MCF 10A (cell line): ENCODE measurements around the gene OR2F1. TPM values are rescaled to one million over a fixed set of nuclear protein-coding genes. Genes with fewer than 3 reads are reported as not detected.

Source experiments
- BruUV-seq: library from RNA; stranded (reverse); fragments of 400-500 nt; replicated peaks from 2 replicates; lab custom pipeline; 2021; lab: Mats Ljungman, UMichigan
- CTCF ChIA-PET: fragments of 300-600 bp; sonication (Branson Sonifier 250); formaldehyde crosslinking; extraction: SDS; loops from one replicate; lab custom pipeline; 2021; ENCODE audit warnings: antibody characterized with exemption, inconsistent platforms; lab: Yijun Ruan, JAX
- POLR2A ChIA-PET: fragments of 300-600, 350-650 bp; sonication (Branson Sonifier 250); formaldehyde crosslinking; extraction: SDS; loops from one replicate; lab custom pipeline; 2020; ENCODE audit warnings: antibody characterized with exemption, inconsistent platforms; lab: Yijun Ruan, JAX
- DNase-seq: peaks from one replicate; pipeline ENCODE4 v3.0.0-alpha.2; 2018; ENCODE audit not compliant: unreplicated experiment
- H3K27ac Mint-ChIP-seq: one replicate; pipeline ENCODE4 v1.8.0; 2022; ENCODE audit warnings: mild to moderate bottlenecking, low read depth, mixed read lengths; ENCODE audit not compliant: unreplicated experiment
- H3K27me3 Mint-ChIP-seq: one replicate; pipeline ENCODE4 v1.8.0; 2022; ENCODE audit warnings: mixed read lengths; ENCODE audit not compliant: insufficient read depth, unreplicated experiment
- H3K36me3 Mint-ChIP-seq: one replicate; pipeline ENCODE4 v1.8.0; 2022; ENCODE audit warnings: mild to moderate bottlenecking, moderate library complexity, mixed read lengths; ENCODE audit not compliant: insufficient read depth, unreplicated experiment
- H3K4me1 Mint-ChIP-seq: one replicate; pipeline ENCODE4 v1.8.0; 2022; ENCODE audit warnings: mixed read lengths; ENCODE audit not compliant: insufficient read depth, unreplicated experiment
- H3K4me3 Mint-ChIP-seq: one replicate; pipeline ENCODE4 v1.8.0; 2022; ENCODE audit warnings: mild to moderate bottlenecking, moderate library complexity, mixed read lengths; ENCODE audit not compliant: unreplicated experiment
- H3K9me3 Mint-ChIP-seq: one replicate; pipeline ENCODE4 v1.8.0; 2022; ENCODE audit warnings: mixed read lengths; ENCODE audit not compliant: unreplicated experiment
- intact Hi-C: fragments of 100-400 bp; cut with micrococcal nuclease; formaldehyde crosslinking; loops from 2 replicates; pipeline ENCODE4 v1.14.1; 2022
- total RNA-seq: library from RNA; stranded (reverse); gene quantifications from 2 replicates; pipeline ENCODE4 v1.2.3, GENCODE V29; 2022
- TF ChIP-seq, protein P1 (sequence below): fragments of 200-600 bp; IDR thresholded peaks from one replicate; pipeline ENCODE4 v1.8.0; 2022; ENCODE audit warnings: antibody characterized with exemption, mild to moderate bottlenecking; ENCODE audit not compliant: unreplicated experiment

The OR2F1 gene
- total RNA-seq, 1 experiment from 2014 or later, result not detected

DNA sequence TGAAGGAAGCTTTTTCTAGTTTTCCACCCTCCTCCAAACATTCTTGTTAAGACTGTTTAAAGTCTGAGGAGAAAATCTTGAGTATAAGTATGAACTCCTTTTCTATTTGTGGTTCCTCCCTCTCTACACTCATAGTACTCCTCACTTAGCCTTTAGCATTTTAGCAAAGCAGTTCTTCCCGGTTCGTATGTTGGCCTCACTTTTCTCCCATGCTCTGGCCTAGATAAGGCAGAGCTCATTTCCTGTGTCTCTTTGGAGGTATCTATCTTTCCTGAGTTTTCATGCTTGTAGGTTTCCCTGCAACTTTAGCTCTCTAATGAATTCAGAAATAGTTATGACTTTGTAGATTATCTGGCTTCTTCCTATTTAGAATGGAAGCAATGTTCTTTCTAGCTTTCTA is 5.9 kb upstream of the OR2F1 start:
- no peak overlapping the region for H3K27ac Mint-ChIP-seq
- intact Hi-C loops, result no loop called here
- peaks cover 24% of the 10 kb centered on the region for H3K27me3 Mint-ChIP-seq
- H3K4me3 Mint-ChIP-seq, result no peak overlapping the region
- BruUV-seq, result no TSS peak
- POLR2A ChIA-PET, result no interaction called here
- H3K36me3 Mint-ChIP-seq, result no peaks in the 10 kb centered on the region
- CTCF ChIA-PET, result interaction anchor here (1.1 kb wide), 1 partner anchor 31 kb away, joined by 3 read pairs; no protein-coding TSS in a partner anchor
- no peak for DNase-seq
- H3K4me1 Mint-ChIP-seq, result no peaks in the 10 kb centered on the region
- TF ChIP-seq, protein P1, sequence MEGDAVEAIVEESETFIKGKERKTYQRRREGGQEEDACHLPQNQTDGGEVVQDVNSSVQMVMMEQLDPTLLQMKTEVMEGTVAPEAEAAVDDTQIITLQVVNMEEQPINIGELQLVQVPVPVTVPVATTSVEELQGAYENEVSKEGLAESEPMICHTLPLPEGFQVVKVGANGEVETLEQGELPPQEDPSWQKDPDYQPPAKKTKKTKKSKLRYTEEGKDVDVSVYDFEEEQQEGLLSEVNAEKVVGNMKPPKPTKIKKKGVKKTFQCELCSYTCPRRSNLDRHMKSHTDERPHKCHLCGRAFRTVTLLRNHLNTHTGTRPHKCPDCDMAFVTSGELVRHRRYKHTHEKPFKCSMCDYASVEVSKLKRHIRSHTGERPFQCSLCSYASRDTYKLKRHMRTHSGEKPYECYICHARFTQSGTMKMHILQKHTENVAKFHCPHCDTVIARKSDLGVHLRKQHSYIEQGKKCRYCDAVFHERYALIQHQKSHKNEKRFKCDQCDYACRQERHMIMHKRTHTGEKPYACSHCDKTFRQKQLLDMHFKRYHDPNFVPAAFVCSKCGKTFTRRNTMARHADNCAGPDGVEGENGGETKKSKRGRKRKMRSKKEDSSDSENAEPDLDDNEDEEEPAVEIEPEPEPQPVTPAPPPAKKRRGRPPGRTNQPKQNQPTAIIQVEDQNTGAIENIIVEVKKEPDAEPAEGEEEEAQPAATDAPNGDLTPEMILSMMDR, result no peak
- peaks cover 13% of the 10 kb centered on the region for H3K9me3 Mint-ChIP-seq

DNA sequence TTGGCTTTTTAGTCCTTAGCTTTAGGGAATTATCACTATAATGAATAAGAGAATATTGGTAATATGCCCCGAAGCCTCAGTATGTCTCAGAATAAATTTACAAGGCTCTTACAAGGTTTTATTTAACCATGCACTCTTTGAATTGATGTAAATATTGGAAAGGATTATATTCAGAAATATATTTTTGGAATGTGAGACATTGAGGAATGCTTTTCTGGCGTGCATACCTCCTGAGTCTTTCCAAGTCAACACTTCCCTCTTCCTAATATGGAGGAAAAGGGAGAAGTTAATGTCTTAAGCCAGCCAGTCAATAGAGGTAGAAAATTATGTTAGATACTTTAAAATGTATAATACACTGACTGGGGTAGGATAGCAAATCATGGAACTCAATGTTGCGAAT is 1.2 kb upstream of the OR2F1 start:
- TF ChIP-seq, protein P1, result no peak
- Mint-ChIP-seq H3K27ac (no peak overlapping the region), H3K27me3 (peaks cover 23% of the 10 kb centered on the region), H3K4me1 (peaks cover 5% of the 10 kb centered on the region), H3K9me3 (no peaks in the 10 kb centered on the region), H3K4me3 (no peak overlapping the region), H3K36me3 (no peaks in the 10 kb centered on the region)
- POLR2A ChIA-PET, result no interaction called here
- no TSS peak for BruUV-seq
- CTCF ChIA-PET, result no interaction called here
- DNase-seq, result no peak
- intact Hi-C loops, result no loop called here

DNA sequence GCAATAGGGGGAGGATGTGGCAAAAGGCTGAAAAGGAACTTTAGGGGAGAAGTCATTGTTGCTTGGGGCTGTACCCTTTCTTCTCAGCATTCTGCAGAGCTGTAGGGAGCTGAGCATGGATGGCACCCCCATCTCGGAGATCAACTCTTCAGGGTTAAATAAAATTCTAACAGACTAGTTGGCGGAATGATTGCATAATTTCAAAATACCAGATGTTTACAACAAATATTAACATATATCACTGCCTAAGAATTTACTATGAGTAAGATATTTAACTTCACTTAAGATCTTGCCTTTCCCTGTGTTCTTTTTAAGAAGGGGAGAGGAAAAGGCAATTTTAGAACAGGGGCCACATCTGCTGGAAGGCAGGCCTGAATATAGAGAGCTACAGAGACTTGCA is 509 bp upstream of the OR2F1 start:
- Mint-ChIP-seq H3K9me3 (no peaks in the 10 kb centered on the region), H3K4me3 (no peak overlapping the region), H3K4me1 (peaks cover 5% of the 10 kb centered on the region), H3K36me3 (no peaks in the 10 kb centered on the region), H3K27ac (no peak overlapping the region), H3K27me3 (peaks cover 26% of the 10 kb centered on the region)
- intact Hi-C loops, result no loop called here
- TF ChIP-seq, protein P1, result no peak
- CTCF ChIA-PET, result no interaction called here
- DNase-seq, result no peak
- POLR2A ChIA-PET, result no interaction called here
- no TSS peak for BruUV-seq

DNA sequence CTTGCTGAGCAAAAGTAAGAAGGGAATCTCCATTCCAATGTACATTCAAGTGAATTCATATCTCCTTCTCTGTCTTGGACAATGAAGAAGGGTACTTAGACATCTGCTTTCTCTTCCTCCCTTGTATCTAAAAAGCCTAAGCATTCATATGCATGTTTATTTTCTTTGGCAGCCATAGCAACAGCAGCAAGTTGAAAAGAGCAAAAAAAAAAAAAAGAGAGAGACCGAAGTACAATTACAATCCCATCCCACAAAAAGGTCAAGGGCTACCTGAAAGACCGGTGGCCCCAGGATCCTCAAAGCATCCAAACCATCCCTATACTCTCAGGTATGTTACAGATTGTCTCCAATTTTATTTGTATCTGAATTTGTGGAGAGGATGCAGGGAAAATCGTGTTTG is 4.1 kb downstream of the OR2F1 start:
- H3K36me3 Mint-ChIP-seq, result no peaks in the 10 kb centered on the region
- POLR2A ChIA-PET, result interaction anchor here (1.1 kb wide), 1 partner anchor 22 kb away, joined by 3 read pairs; no protein-coding TSS in a partner anchor
- no TSS peak for BruUV-seq
- H3K4me3 Mint-ChIP-seq, result no peak overlapping the region
- intact Hi-C loops, result loop anchor here (5.0 kb wide), 1 partner anchor 49 kb away; no protein-coding TSS in a partner anchor
- peaks cover 5% of the 10 kb centered on the region for H3K4me1 Mint-ChIP-seq
- TF ChIP-seq, protein P1, result no peak
- CTCF ChIA-PET, result no interaction called here
- H3K9me3 Mint-ChIP-seq, result peaks cover 8% of the 10 kb centered on the region
- DNase-seq, result no peak
- peaks cover 26% of the 10 kb centered on the region for H3K27me3 Mint-ChIP-seq
- H3K27ac Mint-ChIP-seq, result no peak overlapping the region
